Ovary (tissue), 10 donors: ENCODE results near the gene MAD1L1. TPM values are rescaled to one million over a fixed set of nuclear protein-coding genes. Genes with fewer than 3 reads are reported as not detected.

Experiments used
- DNase-seq, 5 donors: peaks; one replicate each; pipeline ENCODE4 v3.0.0-alpha.2; 2019 to 2020
- H3K27ac ChIP-seq, 2 donors: fragments of 200-600 bp; one replicate each; pipeline versions ENCODE4 v1.5.1 to v1.8.0; 2019 to 2022
- H3K27me3 ChIP-seq: fragments of 200-600 bp; one replicate; pipeline ENCODE4 v1.8.0; 2022
- H3K36me3 ChIP-seq: fragments of 200-600 bp; sonication (generic); one replicate; pipeline ENCODE4 v1.5.1; 2019
- H3K4me1 ChIP-seq: one replicate; pipeline ENCODE4 v1.8.1; 2013; ENCODE audit warnings: mild to moderate bottlenecking, moderate library complexity; ENCODE audit not compliant: insufficient read depth
- H3K4me3 ChIP-seq: fragments of 200-600 bp; sonication (generic); one replicate; pipeline ENCODE4 v1.5.1; 2017
- H3K9me3 ChIP-seq, 2 donors: fragments of 200-600 bp in 1 of 2; sonication (generic) in 1 of 2; one replicate each; pipeline versions ENCODE4 v1.5.1 to v1.8.1; 2013 to 2019; ENCODE audit warnings: mild to moderate bottlenecking in 1 of 2, moderate library complexity in 1 of 2
- EP300 ChIP-seq: sonication (generic); formaldehyde crosslinking; IDR thresholded peaks from one replicate; pipeline ENCODE4 v1.6.1; 2017; ENCODE audit warnings: antibody characterized with exemption
- POLR2A ChIP-seq: fragments of 450-650 bp; IDR thresholded peaks from one replicate; pipeline ENCODE4 v1.6.1; 2017; ENCODE audit warnings: antibody characterized with exemption, mild to moderate bottlenecking, moderate library complexity
- WGBS, 3 donors: extraction: QIAGEN DNeasy Blood & Tissue Kit in 1 of 3; methylation state at CpG; one replicate each; pipeline versions ENCODE4 v1.1.5 to v1.1.7; 2013 to 2017; 5-methylcytosine and 5-hydroxymethylcytosine counted together
- intact Hi-C, 4 donors: fragments of 100-400 bp; cut with DNase I; formaldehyde crosslinking; loops; one replicate each; pipeline versions ENCODE4 v1.11.0 to v1.15.1; 2022 to 2023
- long read RNA-seq, 3 donors: library from polyadenylated mRNA in 2 of 3; unstranded in 2 of 3; transcript quantifications; one replicate each; pipeline ENCODE4 v2.0.0 and lab custom pipeline, GENCODE V29; 2021 to 2026
- polyA plus RNA-seq, 2 donors: library from polyadenylated mRNA; stranded (reverse); fragments of 200-250 nt in 1 of 2; fragments of 350-450 nt in 1 of 2; fragmentation: Illumina TruSeq in 1 of 2; extraction: RNeasy Lipid Tissue Mini Kit (QIAGEN cat#74804) in 1 of 2; gene quantifications; one replicate each; pipeline ENCODE4 v1.2.3, GENCODE V29; 2013 to 2014
- total RNA-seq, 7 donors: library from RNA; depleted of rRNA in 2 of 7; stranded (reverse); fragments of >200 nt in 2 of 7; fragmentation: NEBNext Ultra II Directional in 3 of 7; extraction: Animal tissue kit (Norgen Biotek cat#: 25700) in 3 of 7; gene quantifications; one replicate each; pipeline versions ENCODE4 v1.1.0 to v1.2.4, GENCODE V29; 2016 to 2023
- TF ChIP-seq, protein P1 (sequence below), 3 donors: fragments of 450-650 bp in 2 of 3; fragments of 200-600 bp in 1 of 3; IDR thresholded peaks; one replicate each; pipeline versions ENCODE4 v1.5.1 to v1.8.0; 2016 to 2022; ENCODE audit warnings: antibody characterized with exemption in 3 of 3, mild to moderate bottlenecking in 1 of 3
- donor health status: DM: no; HTN: no; CAD: no; lungs with moderate emphysema.
- donor health status: DM: no; HTN: no; CAD: no.
- donor health status: Bipolar disorder and iron deficiency.
- donor health status: DM: yes; HTN: yes; CAD: no.
- donor health status: DM: no; HTN: no; CAD: no.
- donor health status: DM: yes; HTN: yes; CAD: no.

Gene MAD1L1
- total RNA-seq (10 to 100 TPM; 17.6 to 36.6 (median 27.6) TPM), polyA plus RNA-seq (10 to 100 TPM in 1 of 2 donors, 1 to 10 TPM in 1; 5.9 to 17.1 TPM)
- long read RNA-seq, donor 1, transcript MAD1L1-202 (19 exons, 2,762 nt), result minor isoform, 16 of 209 reads
- long read RNA-seq, donor 1, transcript MAD1L1-204 (19 exons, 2,991 nt), result major isoform, 19 of 209 reads
- long read RNA-seq, donor 1, partial matches to known transcripts, result 21 of 209 reads
- long read RNA-seq, donor 1, other reads (novel, unspliced or antisense), result 152 of 209 reads
- long read RNA-seq, donor 2, partial matches to known transcripts, result 87 of 141 reads
- long read RNA-seq, donor 2, other reads (novel, unspliced or antisense), result 53 of 141 reads
- long read RNA-seq, donor 3, transcript MAD1L1-202 (19 exons, 2,762 nt), result major isoform, 7 of 90 reads
- long read RNA-seq, donor 3, partial matches to known transcripts, result 13 of 90 reads
- long read RNA-seq, donor 3, other reads (novel, unspliced or antisense), result 66 of 90 reads

DNA sequence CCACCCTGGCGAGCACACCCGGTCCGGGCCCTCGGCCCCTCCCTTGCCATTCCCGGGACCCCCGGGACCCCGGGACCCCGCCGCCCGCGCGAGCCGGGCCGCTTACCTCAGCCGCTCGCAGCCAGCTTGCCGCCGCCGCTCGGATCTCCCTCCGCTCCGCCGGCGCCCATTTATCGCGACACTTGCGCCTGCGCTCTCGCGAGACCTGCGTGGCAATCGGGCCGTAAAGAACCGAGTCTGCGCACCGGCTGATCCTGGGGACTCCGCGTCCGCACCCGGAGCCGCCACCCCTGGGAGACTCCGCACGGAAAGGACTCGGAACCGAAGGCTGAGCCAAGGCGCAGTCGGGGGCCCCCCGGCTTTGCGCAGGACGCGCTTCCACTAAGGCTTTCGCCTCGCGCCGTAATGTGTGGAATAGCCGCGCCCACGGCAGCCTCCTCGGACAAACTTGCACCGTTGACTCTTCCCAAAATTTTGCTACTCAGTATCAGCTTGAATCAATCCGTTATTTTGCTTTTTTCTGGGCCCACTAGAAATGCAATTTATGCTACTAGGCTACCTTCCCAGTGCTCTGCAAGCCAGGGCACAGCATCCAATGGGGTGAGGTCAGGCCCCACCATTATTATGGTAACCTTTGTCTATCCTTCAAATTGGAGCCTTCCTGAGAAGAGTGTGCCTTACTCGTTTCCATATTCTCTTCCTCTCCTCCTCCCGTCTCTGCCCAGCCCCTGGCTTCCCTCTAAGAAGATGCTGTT is at the start of gene MAD1L1:
MAD1L1 (minus strand) TSS at position 180 of the 755 bp plus-strand sequence. CDS start 2,812 bp downstream, outside the sequence.
- Histone ChIP-seq H3K27me3 (no peaks in the 10 kb centered on the region), H3K27ac (no peak within 1 kb of the TSS)

DNA sequence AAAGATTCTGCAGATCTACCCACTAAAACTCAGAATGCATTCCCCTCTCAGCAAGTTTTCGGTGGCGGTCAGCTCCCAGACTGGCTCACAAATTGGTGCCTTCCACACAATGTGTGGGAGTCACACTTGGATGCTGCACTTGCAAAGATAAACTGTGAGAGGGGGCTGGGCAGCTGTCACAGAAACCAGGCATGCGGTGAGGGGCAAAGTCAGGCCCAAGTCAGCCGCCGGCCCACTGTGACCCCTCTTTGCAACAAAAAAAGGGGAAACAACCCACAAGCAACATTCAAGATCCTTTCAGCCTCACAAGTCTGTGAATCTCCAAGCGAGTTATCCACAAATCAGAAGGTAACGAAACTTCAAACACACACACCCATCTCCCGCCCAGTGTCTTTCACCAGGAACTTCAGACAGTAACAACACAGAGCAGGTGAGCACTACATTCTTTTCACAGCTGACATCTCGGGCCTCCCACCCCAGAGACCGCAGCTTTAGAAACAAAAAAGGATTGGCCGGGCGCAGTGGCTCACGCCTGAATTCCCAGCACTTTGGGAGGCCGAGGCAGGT is 49.5 kb upstream of the MAD1L1 start:
- TF ChIP-seq POLR2A, result no peak
- no peak for TF ChIP-seq EP300
- TF ChIP-seq, protein P1, sequence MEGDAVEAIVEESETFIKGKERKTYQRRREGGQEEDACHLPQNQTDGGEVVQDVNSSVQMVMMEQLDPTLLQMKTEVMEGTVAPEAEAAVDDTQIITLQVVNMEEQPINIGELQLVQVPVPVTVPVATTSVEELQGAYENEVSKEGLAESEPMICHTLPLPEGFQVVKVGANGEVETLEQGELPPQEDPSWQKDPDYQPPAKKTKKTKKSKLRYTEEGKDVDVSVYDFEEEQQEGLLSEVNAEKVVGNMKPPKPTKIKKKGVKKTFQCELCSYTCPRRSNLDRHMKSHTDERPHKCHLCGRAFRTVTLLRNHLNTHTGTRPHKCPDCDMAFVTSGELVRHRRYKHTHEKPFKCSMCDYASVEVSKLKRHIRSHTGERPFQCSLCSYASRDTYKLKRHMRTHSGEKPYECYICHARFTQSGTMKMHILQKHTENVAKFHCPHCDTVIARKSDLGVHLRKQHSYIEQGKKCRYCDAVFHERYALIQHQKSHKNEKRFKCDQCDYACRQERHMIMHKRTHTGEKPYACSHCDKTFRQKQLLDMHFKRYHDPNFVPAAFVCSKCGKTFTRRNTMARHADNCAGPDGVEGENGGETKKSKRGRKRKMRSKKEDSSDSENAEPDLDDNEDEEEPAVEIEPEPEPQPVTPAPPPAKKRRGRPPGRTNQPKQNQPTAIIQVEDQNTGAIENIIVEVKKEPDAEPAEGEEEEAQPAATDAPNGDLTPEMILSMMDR (IDR thresholded peaks at IDR 0.05), result no peak
- Histone ChIP-seq H3K4me1 (peaks cover 11% of the 10 kb centered on the region), H3K36me3 (no peaks in the 10 kb centered on the region), H3K27ac (peak overlapping the region in 1 of 2 donors; percentile 53), H3K27me3 (no peaks in the 10 kb centered on the region), H3K4me3 (no peak overlapping the region), H3K9me3 (no peaks in the 10 kb centered on the region)
- WGBS, 3 donors, result 57 to 63% (median 62%) methylated on average over 14 of the region's 14 CpGs
- DNase-seq, result no peak
- intact Hi-C loops, result no loop called here

More for the DNA sequence above, at the start of gene MAD1L1:
- WGBS, 3 donors, result 0% methylated on average over 57 to 63 of the region's 63 CpGs
- intact Hi-C loops, result no loop called here
- TF ChIP-seq, protein P1 (IDR thresholded peaks at IDR 0.05), result no peak
- TF ChIP-seq POLR2A, result no peak
- no peak for TF ChIP-seq EP300
- Histone ChIP-seq H3K4me3 (peak within 1 kb of the TSS; percentile 96), H3K36me3 (no peaks in the 10 kb centered on the region), H3K9me3 (no peaks in the 10 kb centered on the region), H3K4me1 (peaks cover 3% of the 10 kb centered on the region)
- peak; percentile 87 to 94 (median 93) for DNase-seq

DNA sequence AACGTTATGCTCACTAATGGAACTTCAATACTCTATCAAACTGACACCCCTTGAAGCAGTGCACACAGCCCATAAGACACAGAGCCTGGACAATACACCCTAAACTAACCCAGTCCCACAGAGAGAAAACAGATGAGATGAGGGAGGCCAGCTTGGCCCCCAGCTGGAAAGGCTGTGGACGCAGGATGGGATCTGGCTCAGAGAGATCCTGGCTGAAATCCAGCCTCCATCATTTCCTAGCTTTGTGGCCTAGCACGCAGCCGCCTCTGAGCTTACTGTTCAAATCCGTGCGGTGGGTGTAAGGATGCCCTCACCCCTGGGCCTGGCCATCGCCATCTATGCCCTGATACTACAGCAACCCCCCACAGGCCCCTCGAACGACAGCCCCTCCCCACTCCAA is 48.8 kb upstream of the MAD1L1 start:
- no peak overlapping the region for H3K4me3 ChIP-seq
- TF ChIP-seq, protein P1 (IDR thresholded peaks at IDR 0.05), result no peak
- TF ChIP-seq POLR2A (no peak), EP300 (no peak)
- H3K27ac ChIP-seq, result peak overlapping the region; percentile 13 to 53
- WGBS, 3 donors, result 8 to 11% (median 11%) methylated on average over 9 of the region's 9 CpGs
- no peaks in the 10 kb centered on the region for H3K9me3 ChIP-seq
- no peaks in the 10 kb centered on the region for H3K36me3 ChIP-seq
- peak; percentile 52 to 67 (median 64) for DNase-seq
- H3K27me3 ChIP-seq, result no peaks in the 10 kb centered on the region
- peaks cover 11% of the 10 kb centered on the region for H3K4me1 ChIP-seq
- intact Hi-C loops, result no loop called here

DNA sequence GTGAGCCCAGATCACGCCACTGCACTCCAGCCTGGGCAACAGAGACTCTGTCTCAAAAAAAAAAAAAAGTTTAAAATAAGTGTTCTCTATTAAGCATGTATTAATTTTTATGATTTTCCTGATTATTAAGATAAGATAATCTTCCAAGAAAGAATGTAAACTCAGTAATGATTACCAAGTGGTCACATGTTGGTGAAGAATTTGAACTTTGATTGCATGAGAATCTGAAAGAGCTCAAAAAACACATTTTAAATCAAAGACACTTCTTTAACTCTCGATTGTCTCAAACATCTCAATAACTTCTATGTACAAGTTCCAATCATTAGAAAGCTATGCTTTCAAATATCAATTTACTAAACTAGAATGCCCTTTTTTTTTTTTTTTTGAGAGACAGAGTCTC is 47.7 kb upstream of the MAD1L1 start:
- no peak for DNase-seq

More for the DNA sequence above, 47.7 kb upstream of the MAD1L1 start:
- TF ChIP-seq EP300 (no peak), POLR2A (no peak)
- TF ChIP-seq, protein P1 (IDR thresholded peaks at IDR 0.05), result no peak
- H3K4me3 ChIP-seq, result no peak overlapping the region
- peaks cover 11% of the 10 kb centered on the region for H3K4me1 ChIP-seq
- intact Hi-C loops, result no loop called here
- H3K9me3 ChIP-seq, result no peaks in the 10 kb centered on the region
- H3K27me3 ChIP-seq, result no peaks in the 10 kb centered on the region
- H3K27ac ChIP-seq, result no peak overlapping the region
- no peaks in the 10 kb centered on the region for H3K36me3 ChIP-seq
- WGBS, 3 donors, result 32 to 46% (median 32%) methylated on average over 2 of the region's 2 CpGs
